Osteoblast (primary cell): ENCODE data around the gene PRKAG2. TPM values are rescaled to one million over a fixed set of nuclear protein-coding genes. Genes with fewer than 3 reads are reported as not detected.
"Not testable (repeated sequence)": the region's sequence is repeated elsewhere in the genome, so short reads cannot be mapped to it uniquely, and the experiment has no call there.

Experiments used
- DNase-seq: peaks from one replicate; pipeline ENCODE4 v3.0.0; 2011; ENCODE audit warnings: low spot score, mixed read lengths; ENCODE audit not compliant: insufficient read length; ENCODE audit errors: missing footprints
- H2AFZ ChIP-seq: 2 replicates; pipeline ENCODE4 v1.6.0; 2011; ENCODE audit warnings: mild to moderate bottlenecking, low read length
- H3K27ac ChIP-seq: 2 replicates; pipeline ENCODE4 v1.5.1; 2011; ENCODE audit warnings: mild to moderate bottlenecking, low read depth, low read length, moderate library complexity
- H3K27me3 ChIP-seq: 2 replicates; pipeline ENCODE4 v1.6.0; 2012; ENCODE audit warnings: mild to moderate bottlenecking, control low read depth, inconsistent platforms, low read length, moderate library complexity; ENCODE audit not compliant: insufficient read depth
- H3K36me3 ChIP-seq: 2 replicates; pipeline ENCODE4 v1.5.1; 2011; ENCODE audit warnings: mild to moderate bottlenecking, low read length, control low read depth, moderate library complexity; ENCODE audit not compliant: insufficient read depth
- H3K4me1 ChIP-seq: 2 replicates; pipeline ENCODE4 v1.5.1; 2011; ENCODE audit warnings: mild to moderate bottlenecking, low read length, control low read depth, moderate library complexity; ENCODE audit not compliant: insufficient read depth
- H3K4me2 ChIP-seq: 2 replicates; pipeline ENCODE4 v1.6.0; 2011; ENCODE audit warnings: mild to moderate bottlenecking, low read length; ENCODE audit not compliant: insufficient read depth
- H3K4me3 ChIP-seq: fragments of 200-600 bp; sonication (generic); 3 replicates; pipeline ENCODE4 v1.5.1; 2012; ENCODE audit warnings: mild to moderate bottlenecking, low read length, inconsistent platforms; ENCODE audit not compliant: insufficient read depth
- H3K79me2 ChIP-seq: 2 replicates; pipeline ENCODE4 v1.6.0; 2012; ENCODE audit warnings: mild to moderate bottlenecking, low read length, control low read depth, inconsistent platforms; ENCODE audit not compliant: insufficient read depth
- H3K9me3 ChIP-seq: 2 replicates; pipeline ENCODE4 v1.5.1; 2011; ENCODE audit warnings: low read depth, low read length, control low read depth
- H4K20me1 ChIP-seq: 2 replicates; pipeline ENCODE4 v1.6.0; 2012; ENCODE audit warnings: mild to moderate bottlenecking, low read length, control low read depth; ENCODE audit not compliant: insufficient read depth
- CTCF ChIP-seq: IDR thresholded peaks from 2 replicates; pipeline ENCODE4 v1.5.1; 2011; ENCODE audit warnings: mild to moderate bottlenecking, low read depth, low read length, moderate library complexity; ENCODE audit errors: extremely low read depth
- total RNA-seq: library from RNA; depleted of rRNA; stranded (reverse); fragments of >200 nt; gene quantifications from 2 replicates; pipeline ENCODE4 v1.2.3, GENCODE V29; 2012

Gene PRKAG2
- total RNA-seq, 1 donor = 20.6 TPM

- DNase-seq = peak; percentile 97
- Histone ChIP-seq H3K4me2 (peak overlapping the region; percentile 53), H3K36me3 (no peaks in the 10 kb centered on the region), H3K4me1 (peaks cover 13% of the 10 kb centered on the region), H3K9me3 (no peaks in the 10 kb centered on the region), H3K27me3 (no peaks in the 10 kb centered on the region), H4K20me1 (no peaks in the 10 kb centered on the region), H3K4me3 (peak overlapping the region; percentile 22), H3K27ac (peak overlapping the region; percentile 54), H2AFZ (no peak overlapping the region), H3K79me2 (no peaks in the 10 kb centered on the region)
- no peak for TF ChIP-seq CTCF
These were observed 32.7 kb downstream of the PRKAG2 start for GRCh38 chr7:151844071-151844824.

DNA sequence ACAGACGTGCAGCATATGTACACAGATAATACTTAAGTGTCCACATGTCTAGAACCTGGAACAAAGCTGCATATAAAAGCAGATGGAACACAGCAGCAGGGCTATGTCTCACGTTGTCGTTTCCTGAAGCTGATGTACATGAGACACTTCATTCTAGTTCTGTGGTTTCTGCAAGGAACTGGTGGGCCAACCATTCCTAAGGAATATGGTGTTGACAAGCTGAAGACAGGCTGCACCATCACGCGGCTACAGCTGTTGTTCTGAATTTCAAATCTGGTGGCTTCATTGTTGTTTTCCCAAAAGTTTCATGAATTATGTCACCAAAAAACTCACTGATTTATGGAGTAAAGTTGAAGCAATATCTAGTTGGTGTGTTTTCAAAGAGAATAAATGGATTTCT, 33.7 kb downstream of the PRKAG2 start:
- H3K27ac ChIP-seq = no peak overlapping the region
- no peak for DNase-seq
- H3K4me2 ChIP-seq = no peak overlapping the region
- no peaks in the 10 kb centered on the region for H3K9me3 ChIP-seq
- TF ChIP-seq CTCF = no peak
- no peaks in the 10 kb centered on the region for H3K27me3 ChIP-seq
- H3K4me1 ChIP-seq = peaks cover 13% of the 10 kb centered on the region
- H2AFZ ChIP-seq = no peak overlapping the region
- no peaks in the 10 kb centered on the region for H3K79me2 ChIP-seq
- H3K4me3 ChIP-seq = no peak overlapping the region
- H3K36me3 ChIP-seq = no peaks in the 10 kb centered on the region
- no peaks in the 10 kb centered on the region for H4K20me1 ChIP-seq

DNA sequence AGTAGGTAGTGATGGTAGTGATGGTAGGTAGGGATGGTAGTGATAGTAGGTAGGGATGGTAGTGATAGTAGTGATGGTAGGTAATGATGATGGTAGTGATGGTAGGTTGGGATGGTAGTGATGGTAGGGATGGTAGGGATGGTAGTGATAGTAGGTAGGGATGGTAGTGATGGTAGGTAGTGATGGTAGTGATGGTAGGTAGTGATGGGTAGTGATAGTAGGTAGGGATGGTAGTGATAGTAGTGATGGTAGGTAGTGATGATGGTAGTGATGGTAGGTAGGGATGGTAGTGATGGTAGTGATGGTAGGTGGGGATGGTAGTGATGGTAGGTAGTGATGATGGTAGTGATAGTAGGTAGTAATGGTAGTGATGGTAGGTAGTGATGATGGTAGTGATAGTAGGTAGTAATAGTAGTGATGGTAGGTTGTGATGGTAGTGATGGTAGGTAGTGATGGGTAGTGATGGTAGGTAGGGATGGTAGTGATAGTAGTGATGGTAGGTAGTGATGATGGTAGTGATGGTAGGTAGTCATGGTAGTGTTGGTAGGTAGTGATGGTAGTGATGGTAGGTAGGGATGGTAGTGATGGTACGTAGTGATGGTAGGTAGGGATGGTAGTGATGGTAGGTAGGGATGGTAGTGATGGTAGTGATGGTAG, 35.4 kb downstream of the PRKAG2 start:
- not testable (repeated sequence) for H3K27me3 ChIP-seq, H4K20me1 ChIP-seq, H3K4me3 ChIP-seq, H3K79me2 ChIP-seq, H2AFZ ChIP-seq, H3K36me3 ChIP-seq, H3K27ac ChIP-seq, H3K9me3 ChIP-seq, DNase-seq, H3K4me2 ChIP-seq
- H3K4me1 ChIP-seq = peaks cover 13% of the 10 kb centered on the region

- no peaks in the 10 kb centered on the region for H4K20me1 ChIP-seq
- peaks cover 13% of the 10 kb centered on the region for H3K4me1 ChIP-seq
- H2AFZ ChIP-seq = no peak overlapping the region
- TF ChIP-seq CTCF = no peak
- no peaks in the 10 kb centered on the region for H3K79me2 ChIP-seq
- no peaks in the 10 kb centered on the region for H3K9me3 ChIP-seq
- no peaks in the 10 kb centered on the region for H3K36me3 ChIP-seq
- no peak for DNase-seq
- no peak overlapping the region for H3K4me3 ChIP-seq
- no peaks in the 10 kb centered on the region for H3K27me3 ChIP-seq
- H3K4me2 ChIP-seq = no peak overlapping the region
- H3K27ac ChIP-seq = no peak overlapping the region
These were observed 36.6 kb downstream of the PRKAG2 start for GRCh38 chr7:151840088-151840910.
